CD14-positive monocyte (primary cell): ENCODE measurements around the gene NFATC2. TPM values are rescaled to one million over a fixed set of nuclear protein-coding genes. Genes with fewer than 3 reads are reported as not detected.

Experiments used
- DNase-seq, 3 donors: peaks; one replicate each; pipeline ENCODE4 v3.0.0-alpha.2; 2011 to 2022
- H2AFZ ChIP-seq: 2 replicates; pipeline ENCODE4 v1.6.0; 2012; ENCODE audit warnings: mild to moderate bottlenecking, low read depth, low read length, inconsistent platforms; ENCODE audit not compliant: insufficient read depth, poor library complexity, severe bottlenecking
- H3K27ac ChIP-seq, 2 donors: 1 replicate in 1 of 2; 2 replicates in 1 of 2; pipeline ENCODE4 v1.5.1; 2012 to 2013; ENCODE audit warnings: low read length in 2 of 2, control low read depth in 1 of 2, inconsistent platforms in 1 of 2, low read depth in 1 of 2, mild to moderate bottlenecking in 1 of 2
- H3K27me3 ChIP-seq, 2 donors: one replicate each; pipeline versions ENCODE4 v1.6.0 to v1.6.1; 2011 to 2013; ENCODE audit warnings: low read length in 2 of 2; ENCODE audit not compliant: control insufficient read depth in 2 of 2, insufficient read depth in 2 of 2
- H3K36me3 ChIP-seq, 2 donors: replicated peaks in 1 of 2; 1 replicate in 1 of 2; 2 replicates in 1 of 2; pipeline versions ENCODE4 v1.5.1 to v1.6.1; 2012 to 2013; ENCODE audit warnings: low read length in 2 of 2, control low read depth in 1 of 2, inconsistent platforms in 1 of 2, mild to moderate bottlenecking in 1 of 2; ENCODE audit not compliant: insufficient read depth in 2 of 2, control insufficient read depth in 1 of 2
- H3K4me1 ChIP-seq, 2 donors: 1 replicate in 1 of 2; 2 replicates in 1 of 2; pipeline versions ENCODE4 v1.5.1 to v1.6.1; 2012 to 2013; ENCODE audit warnings: low read length in 2 of 2, control low read depth in 1 of 2, inconsistent platforms in 1 of 2, mild to moderate bottlenecking in 1 of 2, moderate library complexity in 1 of 2; ENCODE audit not compliant: insufficient read depth in 2 of 2, control insufficient read depth in 1 of 2
- H3K4me2 ChIP-seq: replicated peaks from 2 replicates; pipeline ENCODE3; 2012; ENCODE audit warnings: low read length, moderate library complexity, mild to moderate bottlenecking; ENCODE audit not compliant: poor library complexity, severe bottlenecking; ENCODE audit errors: extremely low read depth
- H3K4me3 ChIP-seq, 3 experiments: fragments of 200-600 bp in 1 of 3; sonication (generic) in 1 of 3; replicated peaks in 1 of 3; 1 replicate in 2 of 3; 2 replicates in 1 of 3; pipeline ENCODE4 v1.5.1; 2011 to 2013; ENCODE audit warnings: low read length in 3 of 3, mild to moderate bottlenecking in 3 of 3, control low read depth in 2 of 3, low read depth in 2 of 3, inconsistent platforms in 1 of 3, moderate library complexity in 1 of 3
- H3K79me2 ChIP-seq: 2 replicates; pipeline ENCODE4 v1.6.0; 2012; ENCODE audit warnings: mild to moderate bottlenecking, control low read depth, inconsistent platforms, low read length, moderate library complexity; ENCODE audit not compliant: insufficient read depth
- H3K9ac ChIP-seq: 2 replicates; pipeline ENCODE4 v1.6.0; 2017; ENCODE audit warnings: low read length, mild to moderate bottlenecking; ENCODE audit not compliant: insufficient read depth, poor library complexity, severe bottlenecking
- H3K9me3 ChIP-seq, 2 donors: replicated peaks in 1 of 2; 1 replicate in 1 of 2; 2 replicates in 1 of 2; pipeline versions ENCODE4 v1.5.1 to v1.6.1; 2012 to 2013; ENCODE audit warnings: low read length in 2 of 2, control low read depth in 1 of 2; ENCODE audit not compliant: control insufficient read depth in 1 of 2, insufficient read depth in 1 of 2
- H4K20me1 ChIP-seq: 2 replicates; pipeline ENCODE4 v1.6.0; 2012; ENCODE audit warnings: mild to moderate bottlenecking, low read length, control low read depth, moderate library complexity; ENCODE audit not compliant: insufficient read depth
- H3K27ac Mint-ChIP-seq, 7 donors: one replicate each; pipeline ENCODE4 v1.8.0; 2020; ENCODE audit warnings: mild to moderate bottlenecking in 7 of 7, mixed read lengths in 7 of 7, moderate library complexity in 6 of 7, inconsistent platforms in 2 of 7
- H3K27me3 Mint-ChIP-seq, 3 donors: one replicate each; pipeline ENCODE4 v1.8.0; 2021 to 2022; ENCODE audit warnings: low read depth in 3 of 3, mild to moderate bottlenecking in 3 of 3, mixed read lengths in 3 of 3, moderate library complexity in 3 of 3, inconsistent platforms in 1 of 3
- H3K36me3 Mint-ChIP-seq, 2 donors: one replicate each; pipeline ENCODE4 v1.8.0; 2020; ENCODE audit warnings: mixed read lengths in 2 of 2, inconsistent platforms in 1 of 2, mild to moderate bottlenecking in 1 of 2
- H3K4me1 Mint-ChIP-seq: one replicate; pipeline ENCODE4 v1.8.0; 2020; ENCODE audit warnings: mild to moderate bottlenecking, mixed read lengths
- H3K4me3 Mint-ChIP-seq, 2 donors: one replicate each; pipeline ENCODE4 v1.8.0; 2020; ENCODE audit warnings: mild to moderate bottlenecking in 2 of 2, mixed read lengths in 2 of 2, moderate library complexity in 1 of 2
- H3K9me3 Mint-ChIP-seq, 7 donors: one replicate each; pipeline ENCODE4 v1.8.0; 2020 to 2022; ENCODE audit warnings: mixed read lengths in 7 of 7, mild to moderate bottlenecking in 6 of 7, moderate library complexity in 6 of 7, inconsistent platforms in 2 of 7
- CTCF ChIP-seq: fragments of 200-600 bp; IDR thresholded peaks from one replicate; pipeline ENCODE4 v1.8.0; 2022; ENCODE audit warnings: antibody characterized with exemption, mild to moderate bottlenecking
- WGBS: methylation state at CpG from one replicate; pipeline ENCODE4 v1.1.5; 2013; ENCODE audit warnings: missing lambda C conversion rate; ENCODE audit not compliant: insufficient coverage; 5-methylcytosine and 5-hydroxymethylcytosine counted together
- intact Hi-C, 2 donors: fragments of 100-400 bp; cut with micrococcal nuclease; formaldehyde crosslinking; loops; one replicate each; pipeline versions ENCODE4 v1.15.0 to v1.15.1; 2023
- polyA plus RNA-seq, 3 donors: library from polyadenylated mRNA; depleted of rRNA in 1 of 3; unstranded in 2 of 3; stranded (reverse) in 1 of 3; fragments of 300-500 nt in 2 of 3; fragments of >200 nt in 1 of 3; fragmentation: Illumina TruSeq in 2 of 3; gene quantifications; 1 replicate in 2 of 3; 2 replicates in 1 of 3; pipeline ENCODE4 v1.2.3, GENCODE V29; 2012 to 2021

NFATC2 gene
- polyA plus RNA-seq, 3 donors: 0.03 to 0.18 (median 0.11) TPM

GRCh38 chr20:51578145-51578459, 35.6 kb upstream of the NFATC2 start:
- WGBS: no CpG with 5 or more reads among the region's 2 CpGs
- Histone ChIP-seq H3K36me3 (no peaks in the 10 kb centered on the region), H3K27ac (no peak overlapping the region), H3K4me2 (no peak overlapping the region), H3K27me3 (no peaks in the 10 kb centered on the region), H3K9me3 (peaks cover 0 to 11% of the 10 kb centered on the region in 2 donors), H4K20me1 (no peaks in the 10 kb centered on the region), H3K4me1 (no peaks in the 10 kb centered on the region), H3K9ac (no peak overlapping the region), H3K4me3 (no peak overlapping the region), H2AFZ (no peak overlapping the region), H3K79me2 (no peaks in the 10 kb centered on the region)
- Mint-ChIP-seq H3K27ac (no peak overlapping the region), H3K36me3 (no peaks in the 10 kb centered on the region), H3K4me3 (no peak overlapping the region), H3K9me3 (peaks cover 0 to 11% (median 4%) of the 10 kb centered on the region in 7 donors), H3K4me1 (no peaks in the 10 kb centered on the region), H3K27me3 (peaks cover 0 to 4% (median 4%) of the 10 kb centered on the region in 3 donors)
- intact Hi-C loops: no loop called here
- TF ChIP-seq CTCF: no peak
- no peak for DNase-seq

GRCh38 chr20:51577432-51578144, 35.1 kb upstream of the NFATC2 start:
- DNase-seq: no peak
- Mint-ChIP-seq H3K27me3 (peaks cover 0 to 4% (median 4%) of the 10 kb centered on the region in 3 donors), H3K9me3 (peaks cover 0 to 13% (median 4%) of the 10 kb centered on the region in 7 donors), H3K27ac (peak overlapping the region in 1 of 7 donors; percentile 46), H3K4me1 (no peaks in the 10 kb centered on the region), H3K4me3 (no peak overlapping the region), H3K36me3 (no peaks in the 10 kb centered on the region)
- TF ChIP-seq CTCF: no peak
- Histone ChIP-seq H3K4me2 (no peak overlapping the region), H3K9me3 (peaks cover 0 to 11% of the 10 kb centered on the region in 2 donors), H3K79me2 (no peaks in the 10 kb centered on the region), H3K27me3 (no peaks in the 10 kb centered on the region), H3K4me1 (no peaks in the 10 kb centered on the region), H4K20me1 (no peaks in the 10 kb centered on the region), H2AFZ (no peak overlapping the region), H3K27ac (no peak overlapping the region), H3K36me3 (no peaks in the 10 kb centered on the region), H3K4me3 (no peak overlapping the region), H3K9ac (no peak overlapping the region)
- intact Hi-C loops: no loop called here
- WGBS: 96% methylated on average over 10 of the region's 11 CpGs
